D341Med (cell line): ENCODE data around the gene CFAP99.

Experiments
- DNase-seq: peaks from one replicate; pipeline ENCODE4 v3.0.0; 2012; ENCODE audit warnings: low spot score

CFAP99 gene

DNA sequence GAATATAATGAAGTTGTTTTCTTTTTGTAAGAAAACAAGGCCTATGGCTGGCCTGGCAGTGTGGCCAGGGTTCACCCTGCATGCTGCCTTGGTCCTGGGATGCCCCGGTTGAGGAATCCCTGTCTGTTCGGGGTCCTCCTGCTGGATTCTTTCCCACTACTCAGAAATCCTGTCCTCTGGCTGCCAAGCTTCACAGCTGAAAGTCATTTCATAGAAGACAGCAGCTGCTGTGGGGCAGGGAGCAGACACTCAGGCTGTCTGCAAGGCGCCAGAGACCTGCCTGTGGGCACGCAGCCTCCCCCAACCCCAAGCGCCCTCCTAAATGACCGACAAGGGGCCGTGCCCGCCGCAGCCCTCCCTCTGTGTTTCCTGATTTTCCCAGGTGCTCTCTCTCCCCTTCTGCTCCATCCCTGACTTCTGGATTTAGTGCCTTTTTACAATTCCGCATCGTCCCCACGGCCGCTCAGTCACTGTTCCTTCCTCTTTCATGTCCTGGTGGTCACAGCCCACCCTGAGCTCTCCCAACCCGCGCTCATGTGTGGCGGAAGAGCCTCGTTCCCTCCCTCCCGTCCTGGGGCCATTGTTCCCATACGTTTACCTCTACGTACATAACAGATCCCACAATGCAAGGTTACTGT lies 27.9 kb upstream of the CFAP99 start:
- DNase-seq, result no peak

GRCh38 chr4:2393353-2394270 lies 25.1 kb upstream of the CFAP99 start:
- DNase-seq, result no peak

- DNase-seq, result no peak
Measured at GRCh38 chr4:2394528-2394927, 24.2 kb upstream of the CFAP99 start.

DNA sequence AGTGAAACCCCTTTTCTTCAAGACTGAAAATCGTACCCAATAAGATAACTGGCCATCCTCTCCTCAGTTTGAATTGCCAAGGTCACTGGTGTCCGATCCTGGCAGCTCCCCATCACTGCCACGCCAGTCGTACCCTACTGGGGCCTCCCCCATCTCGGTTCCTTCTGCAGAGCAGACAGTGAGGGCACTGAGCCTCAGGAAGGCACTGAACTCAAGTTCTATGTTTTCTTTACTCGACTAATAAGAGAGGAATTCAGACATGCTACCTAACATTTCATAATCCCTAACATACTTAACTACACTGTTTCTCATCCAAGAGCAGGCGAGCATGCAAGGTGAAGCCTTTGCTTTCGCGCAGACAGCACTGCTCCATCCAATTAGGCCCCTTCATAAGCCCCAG lies 23.7 kb upstream of the CFAP99 start:
- DNase-seq, result no peak

GRCh38 chr4:2395584-2395983 lies 23.2 kb upstream of the CFAP99 start:
- DNase-seq, result no peak

GRCh38 chr4:2396781-2397368 lies 21.9 kb upstream of the CFAP99 start:
- DNase-seq, result no peak

- DNase-seq, result no peak
Measured at GRCh38 chr4:2397596-2398379, 21.0 kb upstream of the CFAP99 start.

GRCh38 chr4:2399216-2399615 lies 19.5 kb upstream of the CFAP99 start:
- DNase-seq, result no peak

DNA sequence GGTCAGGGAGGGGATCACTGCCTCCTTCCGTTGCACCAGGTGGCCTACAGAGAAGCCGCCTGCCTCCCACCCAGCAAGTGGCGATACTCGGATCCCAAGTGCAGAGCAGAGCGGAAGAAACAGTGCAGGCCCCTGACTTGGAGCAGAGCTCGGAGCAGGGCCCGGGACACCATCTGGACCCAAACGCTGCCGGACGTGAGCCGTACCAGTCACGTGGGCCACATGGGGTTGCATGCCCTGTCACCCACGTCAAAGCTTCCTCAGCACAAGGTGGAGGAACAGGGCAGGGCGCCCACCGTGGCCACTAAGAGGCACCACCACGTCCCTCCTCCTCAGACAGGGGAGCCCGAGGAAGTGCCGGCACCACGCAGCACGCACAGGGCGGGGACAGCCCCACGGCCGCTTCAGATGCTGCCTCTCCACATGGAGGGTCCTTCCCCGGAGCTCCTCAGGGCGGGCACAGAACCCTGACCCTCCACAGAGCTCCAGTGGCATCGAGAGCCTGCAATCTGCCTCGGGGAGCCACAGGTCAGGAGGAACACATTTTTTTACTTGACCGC lies 19.0 kb upstream of the CFAP99 start:
- DNase-seq, result no peak

- DNase-seq, result no peak
Measured at GRCh38 chr4:2400841-2401609, 17.7 kb upstream of the CFAP99 start.

- DNase-seq, result no peak
Measured at GRCh38 chr4:2401610-2401983, 17.2 kb upstream of the CFAP99 start.

DNA sequence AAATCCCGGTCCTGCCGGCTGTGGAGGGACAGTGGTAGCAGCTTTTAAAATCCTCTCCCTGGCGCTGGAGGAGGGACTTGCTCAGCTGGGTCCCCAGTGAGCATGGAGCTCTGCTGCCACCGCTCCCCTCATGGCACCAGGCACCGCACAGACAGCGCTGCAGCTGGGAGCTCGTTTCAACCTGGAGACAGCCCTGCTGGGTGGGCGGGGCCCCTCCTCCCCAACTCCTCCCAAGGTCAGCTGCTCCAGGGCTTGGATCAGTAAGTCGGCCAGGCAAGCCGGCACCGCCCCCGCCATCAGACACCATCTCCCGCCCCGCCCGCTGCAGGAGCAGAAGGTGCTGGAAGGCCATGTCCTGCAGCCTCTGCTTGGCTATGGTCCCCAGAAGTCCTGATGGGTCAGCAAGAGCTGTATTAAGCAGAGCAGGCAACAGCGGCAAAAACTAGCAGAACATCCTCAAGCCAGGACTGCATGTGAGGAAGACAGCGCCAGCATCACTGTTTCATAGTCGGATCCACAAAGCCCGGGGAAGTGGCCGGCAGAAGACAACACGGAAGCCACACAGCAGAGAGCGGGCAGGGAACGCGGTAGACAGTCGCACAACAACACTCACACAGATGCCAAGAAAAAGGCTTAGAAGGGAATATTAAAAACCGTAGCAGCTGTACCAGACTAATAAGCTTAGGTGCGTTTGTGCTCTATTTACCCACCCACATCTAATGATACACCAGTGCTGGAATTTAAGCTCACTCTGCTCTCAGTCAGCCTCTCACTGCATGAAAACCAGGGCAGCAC lies 16.5 kb upstream of the CFAP99 start:
- DNase-seq, result peak; percentile 85

GRCh38 chr4:2402941-2403340 lies 15.8 kb upstream of the CFAP99 start:
- no peak for DNase-seq

DNA sequence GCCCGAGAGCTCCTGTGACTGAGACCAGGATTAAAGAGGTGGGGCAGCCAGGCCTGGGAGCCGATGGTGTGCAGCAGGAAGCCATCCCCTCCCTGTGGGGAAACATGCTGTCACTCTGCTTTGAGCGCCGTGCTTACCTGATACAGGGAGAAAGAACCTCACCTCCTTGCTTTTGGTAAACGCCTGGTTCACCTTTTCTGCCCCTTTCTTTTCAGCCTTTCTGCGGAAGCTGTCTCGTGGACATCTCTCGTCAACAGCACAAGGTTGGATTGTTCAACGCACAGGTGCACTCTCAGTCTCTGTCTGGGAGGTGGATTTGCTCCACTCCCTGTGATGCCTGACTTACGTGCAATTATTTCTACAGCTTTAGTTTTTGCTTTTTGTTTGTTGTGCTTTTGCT lies 12.3 kb upstream of the CFAP99 start:
- no peak for DNase-seq

DNA sequence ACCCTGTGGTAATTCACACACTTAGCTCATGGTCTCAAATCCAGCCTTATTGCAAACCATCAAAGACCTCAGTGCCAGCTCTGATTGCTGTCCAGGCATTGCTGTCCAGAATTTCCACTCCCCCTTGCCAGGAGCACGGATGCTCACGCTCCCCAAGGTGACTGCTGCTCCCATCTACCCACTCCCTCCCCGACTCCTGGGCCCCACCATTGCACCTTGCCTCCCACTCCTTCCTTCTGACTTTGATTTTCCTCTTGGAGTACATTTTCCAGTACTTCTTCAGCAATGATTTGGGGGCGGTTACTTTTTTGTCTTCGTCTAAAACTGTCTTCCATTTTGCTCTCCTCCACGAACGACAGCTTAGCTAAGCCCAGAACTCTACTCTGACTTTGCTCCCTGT lies 11.8 kb upstream of the CFAP99 start:
- DNase-seq, result no peak

- DNase-seq, result no peak
Measured at GRCh38 chr4:2407991-2408342, 10.8 kb upstream of the CFAP99 start.

- DNase-seq, result no peak
Measured at GRCh38 chr4:2408401-2408958, 10.3 kb upstream of the CFAP99 start.

DNA sequence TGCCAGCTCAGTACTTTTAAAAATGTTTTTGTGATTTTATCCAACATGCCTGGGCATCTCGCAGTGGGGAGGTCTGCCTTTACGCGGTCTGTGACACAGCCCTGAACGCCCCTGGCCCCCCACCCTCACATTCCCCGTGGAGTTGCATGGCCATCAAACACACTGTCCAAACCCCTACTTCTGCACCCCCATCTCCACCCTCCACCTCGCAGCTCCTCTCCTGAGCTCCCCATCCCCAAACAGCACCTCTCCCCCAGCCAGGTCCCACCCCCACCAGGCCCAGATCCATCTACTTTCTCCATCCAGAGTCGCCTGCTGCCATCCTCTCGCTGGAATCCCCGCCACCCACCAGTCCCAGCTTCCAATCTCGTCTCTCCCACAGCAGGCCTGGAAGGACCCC lies 9.8 kb upstream of the CFAP99 start:
- no peak for DNase-seq

- DNase-seq, result no peak
Measured at GRCh38 chr4:2409381-2409783, 9.4 kb upstream of the CFAP99 start.

GRCh38 chr4:2411786-2412510 lies 6.8 kb upstream of the CFAP99 start:
- DNase-seq, result no peak
